ENCODE data around the gene PDE4D.
"Not testable (repeated sequence)": the region's sequence is repeated elsewhere in the genome, so short reads cannot be mapped to it uniquely, and the experiment has no call there.

Gene PDE4D

DNA sequence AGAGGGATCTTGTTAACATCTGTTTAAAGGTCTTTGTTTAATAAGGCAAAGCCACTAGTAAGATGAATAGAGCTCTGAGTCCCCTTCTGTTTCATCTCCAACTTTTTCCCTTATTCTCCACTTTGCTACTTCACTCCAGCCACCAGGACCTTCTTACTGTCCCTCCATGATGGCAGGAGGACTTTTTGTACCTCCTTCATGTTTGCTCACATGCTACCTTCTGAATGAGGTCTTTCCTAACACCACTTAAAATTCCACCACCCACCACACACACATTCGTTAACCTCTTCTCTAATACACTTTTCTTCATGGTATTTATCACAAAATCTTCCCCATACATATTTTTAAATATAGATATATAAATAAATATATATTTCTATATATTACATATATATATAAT lies 501.9 kb downstream of the PDE4D start:
- H3K27ac Mint-ChIP-seq, result no peak overlapping the region
- peaks cover 5 to 6% of the 10 kb centered on the region in 2 donors for H3K4me1 Mint-ChIP-seq
- H3K27me3 Mint-ChIP-seq, result no peaks in the 10 kb centered on the region
- H3K9me3 Mint-ChIP-seq, result no peaks in the 10 kb centered on the region
- ATAC-seq (replicated peaks) (no peak), DNase-seq (no peak)
- H3K36me3 Mint-ChIP-seq, result no peaks in the 10 kb centered on the region
- no peak overlapping the region for H3K4me3 Mint-ChIP-seq

- no peak overlapping the region for H3K4me3 Mint-ChIP-seq
- ATAC-seq (replicated peaks) (no peak), DNase-seq (no peak)
- peaks cover 5 to 6% of the 10 kb centered on the region in 2 donors for H3K4me1 Mint-ChIP-seq
- H3K36me3 Mint-ChIP-seq, result no peaks in the 10 kb centered on the region
- no peaks in the 10 kb centered on the region for H3K9me3 Mint-ChIP-seq
- no peaks in the 10 kb centered on the region for H3K27me3 Mint-ChIP-seq
- H3K27ac Mint-ChIP-seq, result no peak overlapping the region
Measured at GRCh38 chr5:59390989-59391388, 502.5 kb downstream of the PDE4D start.

DNA sequence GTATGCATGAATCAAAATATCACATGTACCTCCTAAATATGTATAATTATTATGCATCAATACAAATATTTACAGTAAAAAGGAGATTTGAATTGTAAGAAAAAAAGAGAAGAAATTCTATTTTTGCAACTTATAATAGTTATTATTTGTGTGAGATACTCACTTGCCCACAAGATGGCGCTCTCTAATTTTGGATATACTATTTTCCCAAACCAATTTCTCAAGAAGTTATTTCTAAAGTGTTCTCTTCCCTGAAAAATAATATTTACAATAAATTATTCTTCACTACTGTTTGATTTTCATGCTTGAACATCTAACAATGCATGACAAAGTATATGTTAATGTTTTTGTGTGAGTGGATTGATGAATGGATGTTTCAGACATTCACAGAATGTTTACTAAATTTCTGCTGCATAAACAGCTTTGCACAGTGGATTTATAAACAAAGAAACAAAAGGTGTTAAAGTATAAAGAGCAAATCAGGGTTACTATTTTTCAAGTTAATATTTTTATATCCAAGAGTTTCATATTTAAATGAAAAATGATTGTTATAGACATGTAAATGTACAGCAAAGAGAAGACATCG lies 503.4 kb downstream of the PDE4D start:
- H3K27ac Mint-ChIP-seq, result no peak overlapping the region
- ATAC-seq (replicated peaks) (no peak), DNase-seq (no peak)
- H3K27me3 Mint-ChIP-seq, result no peaks in the 10 kb centered on the region
- no peaks in the 10 kb centered on the region for H3K36me3 Mint-ChIP-seq
- H3K4me3 Mint-ChIP-seq, result no peak overlapping the region
- H3K4me1 Mint-ChIP-seq, result peaks cover 5 to 6% of the 10 kb centered on the region in 2 donors
- H3K9me3 Mint-ChIP-seq, result no peaks in the 10 kb centered on the region

GRCh38 chr5:59387127-59387526 lies 506.4 kb downstream of the PDE4D start:
- DNase-seq, result no peak
- Mint-ChIP-seq H3K4me3 (no peak overlapping the region), H3K9me3 (no peaks in the 10 kb centered on the region), H3K27ac (no peak overlapping the region), H3K27me3 (no peaks in the 10 kb centered on the region), H3K4me1 (peaks cover 5 to 7% of the 10 kb centered on the region in 2 donors), H3K36me3 (no peaks in the 10 kb centered on the region)
- ATAC-seq (replicated peaks), result no peak

GRCh38 chr5:59385700-59386099 lies 507.8 kb downstream of the PDE4D start:
- Mint-ChIP-seq H3K27ac (no peak overlapping the region), H3K9me3 (no peaks in the 10 kb centered on the region), H3K27me3 (no peaks in the 10 kb centered on the region), H3K4me3 (no peak overlapping the region), H3K36me3 (no peaks in the 10 kb centered on the region), H3K4me1 (peaks cover 7 to 12% of the 10 kb centered on the region in 2 donors)
- ATAC-seq (replicated peaks) (no peak), DNase-seq (no peak)

GRCh38 chr5:59380350-59380951 lies 513.1 kb downstream of the PDE4D start:
- peak; percentile 100 for ATAC-seq (replicated peaks)
- Mint-ChIP-seq H3K36me3 (peaks cover 14 to 20% of the 10 kb centered on the region in 2 donors), H3K4me3 (no peak overlapping the region), H3K27ac (peak overlapping the region; percentile 17), H3K4me1 (peaks cover 7 to 21% of the 10 kb centered on the region in 2 donors), H3K27me3 (no peaks in the 10 kb centered on the region), H3K9me3 (peaks cover 9 to 15% of the 10 kb centered on the region in 2 donors)
- peak; percentile 47 for DNase-seq

GRCh38 chr5:59374036-59374435 lies 519.5 kb downstream of the PDE4D start:
- not testable (repeated sequence) for ATAC-seq (replicated peaks); DNase-seq; H3K4me3 Mint-ChIP-seq; H3K27me3 Mint-ChIP-seq; H3K4me1 Mint-ChIP-seq; H3K27ac Mint-ChIP-seq
- H3K36me3 Mint-ChIP-seq, result peaks cover 19 to 41% of the 10 kb centered on the region in 2 donors
- H3K9me3 Mint-ChIP-seq, result peaks cover 27 to 28% of the 10 kb centered on the region in 2 donors

- no peak for ATAC-seq (replicated peaks)
- peaks cover 0 to 5% of the 10 kb centered on the region in 2 donors for H3K4me1 Mint-ChIP-seq
- H3K36me3 Mint-ChIP-seq, result peaks cover 14 to 31% of the 10 kb centered on the region in 2 donors
- H3K27ac Mint-ChIP-seq, result no peak overlapping the region
- H3K27me3 Mint-ChIP-seq, result no peaks in the 10 kb centered on the region
- H3K4me3 Mint-ChIP-seq, result no peak overlapping the region
- H3K9me3 Mint-ChIP-seq, result peaks cover 20 to 28% of the 10 kb centered on the region in 2 donors
- no peak for DNase-seq
Measured at GRCh38 chr5:59371525-59372127, 521.9 kb downstream of the PDE4D start.

- ATAC-seq (replicated peaks) (no peak), DNase-seq (no peak)
- H3K4me1 Mint-ChIP-seq, result peaks cover 0 to 5% of the 10 kb centered on the region in 2 donors
- no peak overlapping the region for H3K27ac Mint-ChIP-seq
- H3K9me3 Mint-ChIP-seq, result peaks cover 2 to 7% of the 10 kb centered on the region in 2 donors
- peaks cover 0 to 6% of the 10 kb centered on the region in 2 donors for H3K36me3 Mint-ChIP-seq
- H3K4me3 Mint-ChIP-seq, result no peak overlapping the region
- H3K27me3 Mint-ChIP-seq, result no peaks in the 10 kb centered on the region
Measured at GRCh38 chr5:59368951-59369350, 524.6 kb downstream of the PDE4D start.

GRCh38 chr5:59367791-59368394 lies 525.6 kb downstream of the PDE4D start:
- Mint-ChIP-seq H3K9me3 (no peaks in the 10 kb centered on the region), H3K27me3 (no peaks in the 10 kb centered on the region), H3K4me3 (no peak overlapping the region), H3K36me3 (no peaks in the 10 kb centered on the region), H3K27ac (no peak overlapping the region), H3K4me1 (peaks cover 0 to 5% of the 10 kb centered on the region in 2 donors)
- ATAC-seq (replicated peaks) (peak; percentile 61 to 69), DNase-seq (peak; percentile 13)

DNA sequence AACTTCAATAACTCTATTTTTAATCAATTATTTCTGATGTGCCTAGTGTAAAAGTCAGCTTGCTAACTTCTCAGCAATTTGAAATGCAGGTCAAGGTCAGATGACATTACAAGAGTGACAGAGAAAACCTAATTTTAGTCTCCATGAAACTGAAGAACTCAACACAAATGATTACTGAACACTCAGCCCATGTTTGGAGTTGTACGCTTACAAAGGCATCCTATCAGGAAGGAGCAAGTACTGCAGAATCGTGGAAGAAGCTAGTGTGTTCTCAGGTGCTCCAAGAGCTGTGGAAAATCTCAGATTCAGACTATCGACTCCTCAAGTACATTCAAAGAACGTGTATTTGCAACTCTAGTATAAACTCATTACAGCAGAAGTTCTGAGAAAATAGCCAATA lies 526.7 kb downstream of the PDE4D start:
- Mint-ChIP-seq H3K4me3 (no peak overlapping the region), H3K27ac (no peak overlapping the region), H3K4me1 (peaks cover 0 to 5% of the 10 kb centered on the region in 2 donors), H3K9me3 (no peaks in the 10 kb centered on the region), H3K27me3 (no peaks in the 10 kb centered on the region), H3K36me3 (no peaks in the 10 kb centered on the region)
- DNase-seq (no peak), ATAC-seq (replicated peaks) (no peak)

GRCh38 chr5:59362438-59362837 lies 531.1 kb downstream of the PDE4D start:
- DNase-seq, result no peak

DNA sequence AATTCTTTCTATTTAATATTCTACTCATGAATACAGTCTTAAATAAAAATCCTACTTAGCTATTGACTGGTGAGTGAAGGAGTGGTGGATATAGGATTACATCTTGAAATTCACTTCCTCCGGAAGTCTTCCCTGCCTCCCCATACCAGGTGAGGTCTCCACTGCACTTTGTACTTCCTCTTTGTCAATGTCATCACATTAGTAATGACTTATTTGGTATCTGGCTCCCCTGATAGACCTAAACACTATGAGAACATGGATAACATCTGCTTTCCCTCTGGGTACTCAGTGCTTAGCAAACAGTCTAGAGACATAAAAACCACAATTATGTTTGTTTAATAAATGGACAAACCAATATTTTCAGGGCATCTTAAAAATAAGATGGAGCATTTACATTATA lies 532.1 kb downstream of the PDE4D start:
- peaks cover 0 to 1% of the 10 kb centered on the region in 2 donors for H3K4me1 Mint-ChIP-seq
- DNase-seq (no peak), ATAC-seq (replicated peaks) (peak in 1 of 2 donors; percentile 38)
- H3K27me3 Mint-ChIP-seq, result no peaks in the 10 kb centered on the region
- no peaks in the 10 kb centered on the region for H3K9me3 Mint-ChIP-seq
- peaks cover 0 to 2% of the 10 kb centered on the region in 2 donors for H3K36me3 Mint-ChIP-seq
- H3K27ac Mint-ChIP-seq, result no peak overlapping the region
- H3K4me3 Mint-ChIP-seq, result no peak overlapping the region

More at GRCh38 chr5:59362438-59362837, 531.1 kb downstream of the PDE4D start:
- H3K36me3 Mint-ChIP-seq, result peaks cover 0 to 2% of the 10 kb centered on the region in 2 donors
- H3K4me3 Mint-ChIP-seq, result no peak overlapping the region
- peaks cover 1% of the 10 kb centered on the region in 2 donors for H3K4me1 Mint-ChIP-seq
- H3K27me3 Mint-ChIP-seq, result no peaks in the 10 kb centered on the region
- H3K27ac Mint-ChIP-seq, result no peak overlapping the region
- no peak for ATAC-seq (replicated peaks)
- no peaks in the 10 kb centered on the region for H3K9me3 Mint-ChIP-seq

GRCh38 chr5:59360130-59360555 lies 533.4 kb downstream of the PDE4D start:
- ATAC-seq (replicated peaks) (no peak), DNase-seq (no peak)
- no peaks in the 10 kb centered on the region for H3K9me3 Mint-ChIP-seq
- H3K27me3 Mint-ChIP-seq, result no peaks in the 10 kb centered on the region
- peaks cover 0 to 2% of the 10 kb centered on the region in 2 donors for H3K36me3 Mint-ChIP-seq
- peaks cover 0 to 1% of the 10 kb centered on the region in 2 donors for H3K4me1 Mint-ChIP-seq
- no peak overlapping the region for H3K27ac Mint-ChIP-seq
- H3K4me3 Mint-ChIP-seq, result no peak overlapping the region

Measured in stimulated activated naive B cell treated with anti-CD40 and anti-IgM and Interleukin-4, amounts not matched to agents 10 μg/mL and 1 μg/mL and 100 μg/mL, for 72 hours (primary cell).